ENCODE data around the gene PPP2R5D. TPM values are rescaled to one million over a fixed set of nuclear protein-coding genes. Genes with fewer than 3 reads are reported as not detected.

The PPP2R5D gene
- total and polyA plus RNA-seq, 2 of the 8 experiments (the other 6 are each of a cell fraction or from before 2014, with no cell fraction given), result 52.1 to 55.7 TPM

DNA sequence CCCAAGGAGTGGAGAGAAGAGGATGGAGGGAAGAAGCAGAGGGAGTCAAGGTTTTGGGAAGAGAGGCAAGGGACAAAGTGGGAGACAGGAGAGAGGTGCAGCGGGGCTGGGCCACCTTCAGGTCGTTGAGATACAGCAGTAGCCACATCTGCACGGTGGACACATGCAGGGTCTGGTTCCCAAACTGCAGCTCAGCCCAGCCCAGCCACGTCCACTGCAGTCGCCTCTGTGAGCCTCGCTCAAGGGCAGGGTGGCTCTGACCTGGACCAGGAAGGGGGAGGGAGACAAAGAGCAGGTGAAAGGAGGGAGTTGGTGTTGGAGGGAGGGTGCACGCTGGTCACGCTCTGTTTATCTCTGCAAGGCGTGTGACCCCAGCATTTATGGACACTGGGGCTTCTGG, 54.4 kb downstream of the PPP2R5D start (continued):
- TF ChIP-seq, protein P1, sequence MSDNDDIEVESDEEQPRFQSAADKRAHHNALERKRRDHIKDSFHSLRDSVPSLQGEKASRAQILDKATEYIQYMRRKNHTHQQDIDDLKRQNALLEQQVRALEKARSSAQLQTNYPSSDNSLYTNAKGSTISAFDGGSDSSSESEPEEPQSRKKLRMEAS (IDR thresholded peaks at IDR 0.05), result no peak
- TF ChIP-seq HDAC2 (IDR thresholded peaks at IDR 0.05; ENCODE audit: borderline replicate concordance in 1 of 2, low read depth in 2 of 2, low read length in 2 of 2) (no peak), GTF2F1 (IDR thresholded peaks at IDR 0.05; ENCODE audit: borderline replicate concordance, low read depth, low read length) (no peak), TAF7 (optimal IDR thresholded peaks at IDR 0.05; ENCODE audit: borderline replicate concordance, low read depth, low read length) (no peak), SP4 (IDR thresholded peaks at IDR 0.05; ENCODE audit: low read length) (no peak)
- TF ChIP-seq, protein P2, sequence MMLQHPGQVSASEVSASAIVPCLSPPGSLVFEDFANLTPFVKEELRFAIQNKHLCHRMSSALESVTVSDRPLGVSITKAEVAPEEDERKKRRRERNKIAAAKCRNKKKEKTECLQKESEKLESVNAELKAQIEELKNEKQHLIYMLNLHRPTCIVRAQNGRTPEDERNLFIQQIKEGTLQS (IDR thresholded peaks at IDR 0.05; ENCODE audit: insufficient read depth, low read depth, low read length), result no peak

All from H1 (cell line).